Activated T-cell treated with anti-CD3 and anti-CD28 coated beads for 48 hours (primary cell): Measurements from ENCODE around the gene SLC29A4.
"Not testable (repeated sequence)": the region's sequence is repeated elsewhere in the genome, so short reads cannot be mapped to it uniquely, and the experiment has no call there.

Experiments used
- DNase-seq: peaks from one replicate; pipeline ENCODE4 v3.0.0-alpha.2; 2020; ENCODE audit warnings: low read depth

The SLC29A4 gene

GRCh38 chr7:5323800-5324781 lies 41.3 kb downstream of the SLC29A4 start:
- DNase-seq, result not testable (repeated sequence)

- no peak for DNase-seq
Observed at GRCh38 chr7:5324961-5325360, 42.2 kb downstream of the SLC29A4 start.

GRCh38 chr7:5330288-5330687 lies 47.5 kb downstream of the SLC29A4 start:
- no peak for DNase-seq

- no peak for DNase-seq
Observed at GRCh38 chr7:5332579-5332978, 49.8 kb downstream of the SLC29A4 start.

- no peak for DNase-seq
Observed at GRCh38 chr7:5333121-5334045, 50.6 kb downstream of the SLC29A4 start.

GRCh38 chr7:5334671-5335070 lies 51.9 kb downstream of the SLC29A4 start:
- DNase-seq, result no peak

- DNase-seq, result no peak
Observed at GRCh38 chr7:5337047-5337446, 54.3 kb downstream of the SLC29A4 start.

GRCh38 chr7:5339955-5340354 lies 57.2 kb downstream of the SLC29A4 start:
- DNase-seq, result no peak

- no peak for DNase-seq
Observed at GRCh38 chr7:5342631-5343030, 59.9 kb downstream of the SLC29A4 start.

- no peak for DNase-seq
Observed at GRCh38 chr7:5343884-5344283, 61.1 kb downstream of the SLC29A4 start.

GRCh38 chr7:5344342-5344741 lies 61.6 kb downstream of the SLC29A4 start:
- no peak for DNase-seq

GRCh38 chr7:5345171-5345570 lies 62.4 kb downstream of the SLC29A4 start:
- no peak for DNase-seq

- no peak for DNase-seq
Observed at GRCh38 chr7:5345671-5346070, 62.9 kb downstream of the SLC29A4 start.

GRCh38 chr7:5348134-5349004 lies 65.6 kb downstream of the SLC29A4 start:
- no peak for DNase-seq

- no peak for DNase-seq
Observed at GRCh38 chr7:5349005-5349380, 66.2 kb downstream of the SLC29A4 start.

- DNase-seq, result no peak
Observed at GRCh38 chr7:5349437-5350173, 66.9 kb downstream of the SLC29A4 start.

GRCh38 chr7:5350174-5350463 lies 67.4 kb downstream of the SLC29A4 start:
- DNase-seq, result no peak

- no peak for DNase-seq
Observed at GRCh38 chr7:5350600-5351385, 68.0 kb downstream of the SLC29A4 start.

- DNase-seq, result no peak
Observed at GRCh38 chr7:5351507-5352265, 68.9 kb downstream of the SLC29A4 start.
